HG03196 (cell line): ENCODE measurements around the gene CD300E.

ENCODE experiments used
- ATAC-seq: cut with Tn5 transposase; IDR thresholded peaks from one replicate; pipeline ENCODE4 v1.9.1; 2021; ENCODE audit not compliant: unreplicated experiment

Gene CD300E, protein sequence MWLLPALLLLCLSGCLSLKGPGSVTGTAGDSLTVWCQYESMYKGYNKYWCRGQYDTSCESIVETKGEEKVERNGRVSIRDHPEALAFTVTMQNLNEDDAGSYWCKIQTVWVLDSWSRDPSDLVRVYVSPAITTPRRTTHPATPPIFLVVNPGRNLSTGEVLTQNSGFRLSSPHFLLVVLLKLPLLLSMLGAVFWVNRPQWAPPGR

DNA sequence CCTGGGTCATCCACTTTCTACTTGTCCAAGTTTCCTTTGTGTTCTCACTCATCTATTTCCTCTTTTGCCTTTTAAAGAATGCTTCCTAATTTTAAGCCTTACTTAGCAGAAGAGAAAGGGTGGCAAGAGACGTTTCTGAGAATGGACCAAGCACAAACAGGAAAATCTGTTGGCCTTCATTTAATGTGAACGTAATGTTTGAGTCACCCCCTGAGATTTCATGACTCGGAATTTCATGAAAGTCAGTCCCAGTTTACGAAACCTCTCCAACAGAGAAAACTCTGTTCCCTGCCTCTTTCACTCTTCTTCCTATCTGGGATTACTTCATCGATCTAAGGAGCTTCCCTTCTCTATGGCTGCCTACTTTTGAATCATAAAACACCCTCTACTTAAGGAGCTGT, at the start of gene CD300E:
CD300E (minus strand) TSS at position 46 of the 401 bp plus-strand sequence. CDS start 117 bp downstream, outside the sequence.
- ATAC-seq: no peak

DNA sequence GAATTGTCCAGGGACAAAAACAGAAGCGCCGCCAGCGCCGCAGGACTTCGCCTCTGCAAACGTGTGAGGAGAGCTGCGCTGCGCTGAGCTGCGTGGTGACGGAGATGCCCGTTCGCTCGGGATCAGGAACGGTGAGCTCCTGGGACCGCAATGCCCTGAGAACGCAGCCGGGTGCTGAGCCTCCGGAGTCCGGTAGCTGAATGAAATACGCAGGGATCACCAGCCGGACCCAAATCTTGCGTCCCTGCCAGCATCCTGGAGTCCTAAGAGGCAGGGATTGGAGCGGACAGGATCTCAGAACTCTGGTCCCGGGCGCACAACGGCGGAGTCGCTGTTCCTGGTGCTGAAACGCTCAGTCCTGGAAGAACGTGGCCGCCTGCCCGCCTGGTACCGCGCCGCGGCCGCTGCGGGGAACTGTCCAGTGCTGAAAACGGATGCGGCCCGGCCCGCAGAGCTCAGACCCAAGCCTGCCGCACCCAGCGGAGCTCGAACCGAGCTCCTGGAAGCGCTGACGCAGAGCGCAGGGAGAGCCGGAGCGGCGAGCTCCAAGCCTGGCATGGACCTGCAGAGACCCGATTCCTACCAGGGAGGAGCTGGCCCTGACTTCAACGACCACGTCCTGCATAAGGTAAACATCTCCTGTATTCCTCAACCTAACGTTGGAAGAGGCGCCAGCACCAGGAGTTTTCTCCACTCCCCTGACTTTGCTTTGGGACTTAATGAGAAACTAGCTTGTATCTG, 47.7 kb upstream of the CD300E start:
- no peak for ATAC-seq

DNA sequence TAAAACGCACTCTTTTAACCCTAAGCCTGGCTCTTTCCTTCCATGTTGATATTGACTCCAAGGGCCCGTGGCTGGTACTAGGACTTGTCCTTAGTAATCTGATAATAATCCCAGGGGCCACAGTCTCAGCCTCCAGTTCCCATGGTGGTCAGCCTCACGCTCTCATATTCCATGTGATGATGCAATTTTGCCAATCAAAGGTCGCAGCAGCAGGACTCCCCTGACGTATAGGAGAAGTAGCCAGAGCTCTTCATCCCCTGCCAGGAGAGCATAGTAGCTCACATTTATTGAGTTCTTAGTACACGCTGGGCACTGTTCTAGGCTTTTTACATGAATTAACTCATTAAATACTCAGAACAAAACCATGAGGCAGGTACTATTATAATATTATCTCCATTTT, 46.8 kb upstream of the CD300E start:
- no peak for ATAC-seq

DNA sequence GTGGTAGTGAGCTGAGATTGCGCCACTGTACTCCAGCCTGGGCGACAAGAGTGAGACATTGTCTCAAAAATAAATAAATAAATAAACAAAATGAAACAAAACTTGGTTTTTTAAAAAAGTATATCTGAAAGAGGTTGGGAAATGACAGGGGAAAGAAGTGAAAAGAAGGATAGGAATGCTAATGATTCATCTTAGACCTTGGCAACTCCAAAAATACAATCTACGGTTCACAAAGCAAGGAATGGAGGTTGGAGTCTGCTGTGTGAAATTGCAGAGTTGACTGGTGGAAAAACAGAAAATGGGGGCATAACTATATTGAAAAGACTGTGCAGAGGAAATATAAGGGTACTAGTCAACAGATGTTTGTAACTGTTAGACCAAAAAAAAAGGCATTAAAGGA, 40.0 kb upstream of the CD300E start:
- no peak for ATAC-seq

DNA sequence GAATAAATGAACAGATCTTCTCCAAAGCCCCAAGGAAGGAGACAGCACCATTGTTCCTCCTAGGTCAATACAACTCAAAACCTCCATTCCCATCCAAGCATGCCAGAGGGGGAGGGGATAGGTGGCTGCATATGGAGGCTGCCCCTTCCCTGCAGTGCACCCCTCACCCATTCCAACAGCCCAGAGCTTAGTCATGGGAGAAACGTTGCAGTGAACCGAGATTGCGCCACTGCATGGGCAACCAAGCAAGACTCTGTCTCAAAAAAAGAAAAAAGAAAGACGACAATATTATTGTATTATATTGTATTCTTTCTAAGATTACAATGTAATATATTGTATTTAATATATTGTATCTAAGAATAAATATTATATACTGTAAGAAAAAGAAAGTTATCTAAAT, 36.4 kb upstream of the CD300E start:
- no peak for ATAC-seq

DNA sequence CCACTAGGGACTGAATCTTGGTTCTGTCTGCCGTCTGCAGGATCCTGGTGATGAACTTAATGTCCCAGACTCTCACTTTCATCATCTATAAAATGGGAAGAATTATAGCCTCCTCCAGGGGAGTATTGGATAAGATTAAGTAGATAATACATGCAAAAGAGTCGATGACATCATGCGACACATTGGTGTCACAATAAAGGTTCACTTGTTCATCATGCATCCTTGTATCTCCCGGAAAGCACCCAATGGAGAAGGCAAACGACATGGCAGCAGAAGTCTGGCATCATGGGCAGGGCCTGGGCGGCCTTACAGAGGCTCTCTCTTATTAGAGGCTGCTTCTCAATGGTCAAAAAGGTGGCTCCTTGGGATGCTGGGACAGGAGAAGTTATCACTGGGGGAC, 35.1 kb upstream of the CD300E start:
- ATAC-seq: no peak

DNA sequence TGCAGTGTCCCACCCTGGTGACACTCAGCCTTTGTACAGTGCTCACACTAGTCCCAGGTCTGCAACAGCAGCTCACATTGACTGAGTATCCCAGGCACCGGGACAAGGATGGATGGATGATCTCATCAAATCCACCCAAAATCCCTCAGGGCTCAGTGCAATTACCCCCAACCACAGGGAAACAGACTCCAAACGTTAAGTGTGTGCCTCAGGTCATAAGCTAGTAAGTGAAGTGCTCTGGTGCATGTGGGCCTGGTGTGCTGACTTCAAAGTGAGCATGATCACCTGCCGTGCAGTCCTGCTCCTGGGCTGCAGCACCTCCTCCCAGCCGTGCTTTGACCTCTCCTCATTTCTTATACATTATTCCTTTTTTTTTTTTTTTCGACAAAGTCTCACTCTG, 31.2 kb upstream of the CD300E start:
- ATAC-seq: no peak

DNA sequence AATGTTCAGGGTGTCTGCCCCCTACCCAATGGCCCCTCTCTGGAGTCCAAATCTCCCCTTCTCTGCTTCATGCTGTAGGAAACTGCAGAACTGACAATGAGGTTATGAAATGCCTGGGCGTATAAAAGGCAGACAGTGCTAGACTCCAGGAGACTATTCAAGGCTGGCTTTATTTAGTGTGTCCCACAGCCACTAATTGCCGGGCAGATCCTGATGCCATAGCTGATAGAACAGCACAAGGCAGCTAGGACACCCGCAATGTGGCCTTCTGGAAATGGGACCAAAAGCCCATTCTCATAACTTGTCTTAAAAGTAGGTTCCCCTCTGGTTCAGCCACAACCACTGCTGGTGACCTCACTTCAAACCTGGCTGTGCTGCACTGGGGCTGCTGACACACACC, 28.5 kb upstream of the CD300E start:
- ATAC-seq: no peak

DNA sequence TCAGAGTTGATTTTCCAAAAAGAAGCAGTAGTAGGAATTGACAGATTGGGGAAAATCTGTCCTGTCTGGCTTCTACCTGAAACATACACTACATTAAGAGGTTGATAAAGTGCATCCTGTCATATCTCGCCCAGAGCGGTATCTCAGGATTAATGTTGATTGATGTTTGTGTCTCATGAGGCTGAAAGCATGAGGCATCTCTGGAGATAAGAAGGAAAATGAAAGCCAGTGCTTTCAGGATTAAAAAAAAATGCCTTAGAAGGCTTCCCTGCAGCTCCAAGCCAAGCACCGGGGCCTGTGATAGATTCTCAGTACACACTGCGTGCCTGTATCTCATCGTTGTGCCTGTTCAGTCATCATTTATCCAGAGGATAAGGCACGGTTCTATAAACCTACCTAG, 26.4 kb upstream of the CD300E start:
- no peak for ATAC-seq

DNA sequence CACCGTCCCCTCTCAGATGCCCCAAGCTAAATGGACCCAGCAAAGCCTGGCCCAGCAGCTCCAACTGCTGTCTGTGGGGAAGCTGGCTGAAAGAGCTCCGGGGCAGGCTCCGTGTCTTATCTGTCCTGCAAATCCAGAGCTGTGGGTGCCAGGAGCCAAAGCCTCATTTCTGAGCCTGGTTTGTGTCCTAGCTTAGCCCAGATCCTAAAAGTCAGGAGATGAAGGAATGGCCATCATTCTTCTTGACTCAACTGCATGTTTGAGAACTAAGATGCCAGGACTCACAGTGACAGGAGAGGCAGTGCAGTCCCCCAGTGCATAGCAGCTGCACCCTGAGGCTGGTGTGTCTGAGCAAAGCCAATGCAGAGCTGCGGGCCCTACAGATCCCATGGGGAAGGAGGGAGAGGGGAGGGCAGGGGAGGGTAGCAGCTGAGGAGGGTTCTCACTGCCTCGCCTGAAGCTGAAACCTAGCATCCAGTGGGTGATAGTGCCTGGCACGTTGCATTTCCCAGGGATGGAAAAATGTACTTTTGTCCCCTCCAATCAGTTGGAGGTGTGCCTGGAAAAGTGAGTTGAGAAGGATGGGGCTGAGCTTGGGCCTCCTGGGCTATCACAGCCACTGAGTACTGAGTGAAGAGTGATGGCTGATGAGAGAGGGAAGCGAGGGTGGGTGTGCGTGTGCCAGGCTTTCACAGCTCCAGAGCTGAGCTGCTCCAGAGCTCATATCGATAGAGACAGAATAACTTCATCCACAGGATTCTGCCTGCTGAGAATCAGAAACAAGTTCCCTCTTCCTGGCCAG, 24.5 kb upstream of the CD300E start:
- ATAC-seq: no peak

DNA sequence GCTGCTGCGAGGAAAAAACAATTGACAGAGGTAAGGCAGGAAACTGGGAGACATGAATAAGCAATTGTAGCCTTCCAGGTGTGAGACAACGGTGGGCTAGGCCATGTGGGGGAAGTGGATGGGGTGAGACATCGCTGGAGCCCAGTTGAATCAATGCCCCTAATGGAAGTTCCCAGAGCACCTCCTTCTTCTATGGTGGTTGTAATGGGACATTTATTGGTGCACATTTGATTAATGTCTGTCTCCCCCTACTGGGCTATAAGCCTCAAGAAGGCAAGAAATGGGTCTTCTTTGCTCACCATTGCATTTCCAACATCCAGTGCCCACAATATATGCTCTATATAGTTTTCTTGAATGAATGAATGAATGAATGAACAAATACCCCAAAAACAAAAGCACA, 22.7 kb upstream of the CD300E start:
- ATAC-seq: no peak

DNA sequence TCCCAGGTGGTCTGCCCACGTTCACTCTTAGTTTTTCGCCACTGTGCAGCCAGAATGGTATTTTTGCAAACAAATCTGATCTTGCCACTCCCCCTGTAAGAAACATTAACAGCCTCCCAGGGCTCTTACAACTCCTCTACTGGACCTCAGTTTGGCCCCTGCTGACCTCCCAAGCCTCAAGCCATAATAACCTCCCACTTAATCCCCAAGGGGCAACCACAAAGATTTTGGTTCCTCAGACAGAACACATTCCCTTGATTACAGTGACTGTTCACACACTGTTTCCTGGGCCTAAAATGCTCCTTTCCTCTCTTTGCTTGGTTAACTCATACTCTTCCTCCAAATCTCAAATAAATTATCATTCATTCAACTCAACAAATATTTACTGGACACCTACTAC, 21.5 kb upstream of the CD300E start:
- no peak for ATAC-seq

DNA sequence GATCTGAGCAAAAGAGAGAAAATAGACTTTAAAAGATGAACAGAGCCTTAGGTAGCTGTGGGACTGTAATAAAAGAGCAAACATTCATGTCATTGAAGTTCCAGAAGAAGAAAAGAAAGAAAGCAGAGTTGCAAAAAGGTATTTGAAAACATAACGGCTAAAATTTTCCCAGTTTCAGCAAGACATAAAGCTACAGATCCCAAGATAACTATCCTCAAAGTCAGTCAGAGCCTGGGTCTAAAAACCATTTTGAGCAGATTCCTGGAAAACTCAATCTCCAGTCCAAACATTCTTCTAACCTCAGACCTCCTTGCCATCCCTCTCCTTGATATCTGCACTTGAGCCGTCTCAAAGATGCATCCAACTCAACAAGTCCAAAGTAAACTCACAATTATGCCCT, 20.9 kb upstream of the CD300E start:
- no peak for ATAC-seq

DNA sequence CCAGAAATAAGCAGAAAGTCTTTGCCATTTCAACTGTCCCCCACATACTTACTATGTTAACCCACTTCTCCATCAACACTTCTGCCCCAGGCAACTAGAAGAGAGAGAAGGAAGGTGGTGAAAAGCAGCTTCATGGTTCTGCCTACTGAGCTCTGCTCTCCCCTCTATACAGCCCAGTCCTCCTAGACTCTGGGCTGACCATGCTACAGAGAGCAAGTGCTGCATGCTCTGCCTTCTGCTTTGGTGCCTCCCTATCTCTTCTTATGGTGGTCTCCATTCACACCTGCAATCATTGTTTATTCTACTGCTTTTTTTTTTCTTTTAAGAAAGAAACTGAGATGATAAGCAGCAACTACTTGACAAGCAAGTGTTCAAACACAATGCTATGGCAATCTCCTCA, 20.3 kb upstream of the CD300E start:
- ATAC-seq: no peak

DNA sequence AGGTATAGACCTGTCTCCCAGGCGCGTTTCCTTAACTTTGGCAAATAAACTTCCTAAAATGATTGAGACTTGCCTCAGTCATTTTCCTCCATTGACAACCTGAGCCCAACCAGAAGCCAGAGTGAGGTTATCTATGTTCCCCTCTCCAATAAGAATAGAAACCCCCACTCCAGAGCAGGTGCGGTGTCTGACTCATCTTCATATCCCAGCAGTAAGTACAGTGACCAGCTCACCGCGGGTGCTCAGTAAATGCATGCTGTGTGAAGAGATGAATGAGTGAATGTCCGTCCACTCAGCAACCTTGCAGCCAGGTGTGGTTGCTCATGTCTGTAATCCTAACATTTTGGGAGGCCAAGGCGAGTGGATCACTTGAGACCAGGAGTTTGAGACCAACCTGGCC, 19.5 kb upstream of the CD300E start:
- ATAC-seq: no peak

DNA sequence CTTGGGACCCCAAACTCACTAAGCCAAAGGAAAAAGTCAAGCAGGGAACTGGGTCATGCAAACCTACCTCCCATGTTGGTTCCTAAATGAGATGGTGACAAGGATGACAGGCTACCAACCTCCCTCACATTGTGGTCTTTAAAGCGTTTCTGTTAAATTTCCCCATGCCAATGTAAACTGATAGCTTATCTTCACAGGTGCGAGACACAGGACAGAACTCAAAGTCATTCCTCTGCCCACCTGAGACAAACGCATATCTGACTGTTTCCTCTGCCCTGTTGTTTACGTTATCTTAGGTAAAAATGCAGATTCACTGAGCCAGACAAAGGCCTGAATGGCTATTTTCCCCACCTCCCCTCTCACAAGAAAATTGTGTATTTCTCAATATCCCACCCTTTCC, 19.0 kb upstream of the CD300E start:
- no peak for ATAC-seq

DNA sequence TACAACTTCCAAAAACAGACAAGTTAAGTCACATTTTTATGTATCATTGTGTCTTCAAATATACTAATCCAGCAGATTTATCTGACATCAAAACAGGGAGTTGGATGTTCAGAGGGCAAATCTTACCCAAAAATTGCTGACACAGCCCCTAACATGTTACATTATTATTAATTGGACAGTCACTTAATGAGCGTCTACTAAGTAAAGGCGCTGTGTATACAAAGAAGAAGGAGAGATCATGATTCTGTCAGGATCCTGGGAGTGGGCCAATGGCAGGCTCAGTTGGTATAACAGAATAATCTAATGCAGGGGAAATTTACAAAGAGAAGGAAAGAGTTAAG, 18.4 kb upstream of the CD300E start:
- ATAC-seq: no peak

DNA sequence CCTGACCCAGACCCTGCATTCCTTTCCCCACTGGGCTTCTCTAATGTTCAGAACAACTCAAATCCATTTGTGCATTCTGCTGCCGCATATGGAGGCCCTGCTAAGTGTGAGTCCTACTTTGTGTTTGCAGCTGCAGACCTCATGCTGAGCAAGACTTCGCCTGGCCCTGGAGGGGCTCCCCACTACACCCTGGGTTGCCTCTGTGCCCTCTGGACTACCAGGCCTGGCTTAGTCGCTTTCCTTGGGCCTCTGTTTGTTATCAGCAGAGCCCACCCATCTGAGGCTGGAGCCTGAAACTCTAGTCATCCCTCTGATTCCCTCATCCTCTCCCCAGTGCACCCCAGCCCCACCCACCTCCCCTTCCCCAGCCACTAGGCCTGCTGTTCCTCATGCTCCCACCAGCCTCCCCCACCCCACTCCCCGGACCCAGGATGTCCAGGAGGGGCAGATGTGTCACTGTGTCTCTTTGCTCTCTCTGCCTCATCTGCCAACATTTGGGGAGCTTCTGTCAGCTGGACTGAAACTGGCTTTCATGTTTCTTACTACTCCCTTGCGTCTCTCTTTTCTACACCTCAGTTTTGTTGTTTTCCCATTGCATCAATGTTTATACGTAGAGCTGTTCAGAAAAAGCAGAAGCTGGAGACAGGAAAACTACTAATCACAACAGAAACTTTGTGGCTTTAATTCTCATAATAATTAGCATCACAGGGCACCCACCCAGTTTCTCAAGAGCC, 17.9 kb upstream of the CD300E start:
- no peak for ATAC-seq

DNA sequence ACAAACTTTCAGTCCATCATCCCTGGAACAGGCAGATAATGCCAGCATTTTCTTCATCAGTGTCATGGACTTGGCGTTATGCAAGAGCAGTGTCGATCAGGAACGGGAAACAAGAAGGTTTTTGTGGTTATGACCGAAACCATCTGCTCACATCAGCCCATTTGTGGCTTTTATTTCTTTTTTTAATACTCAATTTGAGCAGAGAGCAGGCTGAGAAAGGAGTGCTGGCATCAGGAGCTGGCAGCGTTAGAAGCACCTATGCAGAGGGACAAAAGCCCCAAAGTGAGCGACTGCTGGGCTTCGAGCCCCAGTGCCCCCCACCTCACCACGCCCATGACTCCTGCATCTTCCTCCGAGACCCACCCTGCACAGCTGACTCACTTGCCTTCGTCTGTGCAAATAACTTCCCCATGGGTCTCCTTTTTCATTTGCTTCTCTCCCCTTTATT, 16.2 kb upstream of the CD300E start:
- ATAC-seq: no peak

DNA sequence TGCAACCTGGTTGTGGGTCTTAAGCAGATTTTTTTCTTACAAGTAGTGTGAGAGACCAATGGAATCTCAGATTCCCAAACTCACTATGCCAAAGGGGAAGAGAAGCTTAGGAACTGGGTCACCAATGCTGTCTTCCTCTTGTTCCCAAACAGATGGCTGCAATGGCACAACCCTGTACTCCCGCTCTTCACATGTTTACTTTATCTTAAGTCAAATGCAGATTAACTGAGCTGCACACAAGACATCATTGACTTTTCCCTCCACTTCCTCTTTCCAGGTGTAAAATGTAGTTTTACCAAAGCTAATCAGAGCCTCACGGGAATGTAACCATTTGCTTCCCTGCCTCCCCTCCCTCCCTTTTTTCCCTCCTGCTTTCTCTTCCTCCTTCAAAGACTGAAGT, 14.4 kb upstream of the CD300E start:
- no peak for ATAC-seq

DNA sequence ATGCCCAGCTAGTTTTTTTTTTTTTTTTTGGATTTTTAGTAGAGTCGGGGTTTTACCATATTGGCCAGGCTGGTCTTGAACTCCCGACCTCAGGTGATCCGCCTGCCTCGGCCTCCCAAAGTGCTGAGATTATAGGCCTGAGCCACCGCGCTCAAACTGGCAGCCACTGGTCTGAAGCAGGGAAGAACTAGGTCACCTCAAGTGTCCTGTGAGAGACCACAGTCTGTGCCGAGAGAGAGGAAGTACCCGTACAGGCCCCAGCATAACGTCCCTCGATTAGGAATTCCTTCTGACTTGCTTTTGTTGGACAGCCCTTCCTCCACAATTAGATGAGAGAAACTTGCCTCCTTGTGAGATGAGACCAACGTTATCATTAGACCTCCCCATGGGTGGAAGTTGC, 13.7 kb upstream of the CD300E start:
- ATAC-seq: no peak
